Esophagus squamous epithelium (tissue), 5 donors: Measurements from ENCODE around the gene GPX3. TPM values are rescaled to one million over a fixed set of nuclear protein-coding genes. Genes with fewer than 3 reads are reported as not detected.

Source experiments
- DNase-seq: peaks from one replicate; lab custom pipeline; 2025; lab: John Stamatoyannopoulos, UW
- H3K27ac ChIP-seq, 4 donors: fragments of 200-600 bp; sonication (generic); one replicate each; pipeline ENCODE4 v1.5.1; 2016 to 2019; ENCODE audit warnings: mild to moderate bottlenecking in 1 of 4
- H3K27me3 ChIP-seq, 4 donors: fragments of 200-600 bp; sonication (generic); 1 replicate in 3 of 4; 2 replicates in 1 of 4; pipeline versions ENCODE4 v1.5.1 to v1.6.0; 2017 to 2021; ENCODE audit warnings: antibody characterized with exemption in 1 of 4
- H3K36me3 ChIP-seq, 3 donors: fragments of 200-600 bp; sonication (generic); one replicate each; pipeline ENCODE4 v1.5.1; 2016 to 2019
- H3K4me1 ChIP-seq, 3 donors: fragments of 200-600 bp; sonication (generic); one replicate each; pipeline ENCODE4 v1.5.1; 2017 to 2019
- H3K4me3 ChIP-seq, 4 donors: fragments of 200-600 bp; sonication (generic); 1 replicate in 3 of 4; 2 replicates in 1 of 4; pipeline ENCODE4 v1.5.1; 2016 to 2019; ENCODE audit warnings: mild to moderate bottlenecking in 2 of 4, moderate library complexity in 1 of 4
- H3K9me3 ChIP-seq, 3 donors: fragments of 200-600 bp; sonication (generic); one replicate each; pipeline ENCODE4 v1.5.1; 2016 to 2019
- POLR2A ChIP-seq, 4 donors: fragments of 450-650 bp; IDR thresholded peaks; one replicate each; pipeline ENCODE4 v1.6.1; 2017; ENCODE audit warnings: antibody characterized with exemption in 4 of 4, mild to moderate bottlenecking in 4 of 4, moderate library complexity in 3 of 4
- WGBS, 2 donors: methylation state at CpG; one replicate each; pipeline ENCODE4 v1.1.5; 2018; 5-methylcytosine and 5-hydroxymethylcytosine counted together
- intact Hi-C: fragments of 100-400 bp; cut with DNase I; formaldehyde crosslinking; loops from one replicate; pipeline ENCODE4 v1.15.0; 2022
- total RNA-seq, 4 donors: library from RNA; depleted of rRNA; stranded (reverse); fragments of >200 nt; gene quantifications; one replicate each; pipeline ENCODE4 v1.1.0, GENCODE V29; 2016
- TF ChIP-seq, protein P1 (sequence below), 6 experiments: fragments of 450-650 bp in 4 of 6; fragments of 200-600 bp in 2 of 6; sonication (generic) in 2 of 6; IDR thresholded peaks; one replicate each; pipeline ENCODE4 v1.5.1; 2016 to 2019; ENCODE audit warnings: antibody characterized with exemption in 6 of 6, mild to moderate bottlenecking in 4 of 6, moderate library complexity in 4 of 6
- donor health status: DM: yes; HTN: yes; CAD: no.

Gene GPX3
- total RNA-seq, 4 donors from 2014 or later = 166 to 1,028 (median 489) TPM

DNA sequence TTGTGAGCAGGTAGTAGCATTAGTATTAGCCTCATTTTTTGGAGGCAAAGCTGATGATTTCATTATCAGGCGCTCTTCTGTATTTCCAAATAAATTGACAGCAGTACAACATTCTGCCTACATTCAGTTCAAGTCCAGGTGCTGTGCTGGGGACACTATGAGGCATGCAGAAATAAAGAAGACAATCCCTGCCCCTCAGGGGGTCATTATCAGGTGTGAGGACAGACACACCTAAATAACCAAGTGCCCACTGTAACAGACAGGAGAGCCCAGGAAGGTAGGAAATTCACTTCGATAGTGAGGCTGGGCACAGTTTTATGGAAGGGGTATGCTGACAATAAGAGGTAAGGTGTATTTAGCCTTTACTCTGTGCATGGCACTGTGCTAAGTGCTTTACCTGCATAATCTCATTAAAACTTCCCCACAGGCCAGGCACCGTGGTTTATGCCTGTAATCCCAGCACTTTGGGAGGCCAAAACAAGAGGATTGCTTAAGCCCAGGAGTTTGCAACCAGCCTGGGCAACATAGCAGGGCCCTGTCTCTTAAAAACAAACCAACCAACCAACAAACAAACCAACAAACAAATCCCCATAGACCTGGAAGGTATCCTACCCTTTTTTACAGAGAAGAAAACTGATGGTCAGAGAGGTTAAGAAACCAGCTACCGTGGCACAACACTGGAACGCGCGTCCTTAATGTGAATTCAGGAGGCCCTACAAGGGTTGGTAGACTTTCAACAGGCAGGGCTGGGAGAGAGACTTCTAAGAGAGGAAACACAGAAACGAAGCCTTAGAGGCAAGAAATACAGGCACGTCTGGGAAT is 17.5 kb upstream of the GPX3 start:
- Histone ChIP-seq H3K36me3 (no peaks in the 10 kb centered on the region), H3K27ac (peak overlapping the region; percentile 28 to 87 (median 68)), H3K9me3 (no peaks in the 10 kb centered on the region), H3K27me3 (no peaks in the 10 kb centered on the region), H3K4me1 (peaks cover 9 to 67% (median 33%) of the 10 kb centered on the region in 3 donors), H3K4me3 (no peak overlapping the region)
- no peak for DNase-seq
- intact Hi-C loops = loop anchor here (5.0 kb wide), 1 partner anchor 109 kb away; no protein-coding TSS in a partner anchor
- 75 to 77% methylated on average over 9 of the region's 9 CpGs for WGBS, 2 donors
- TF ChIP-seq POLR2A (IDR thresholded peaks at IDR 0.05) = no peak
- TF ChIP-seq, protein P1, sequence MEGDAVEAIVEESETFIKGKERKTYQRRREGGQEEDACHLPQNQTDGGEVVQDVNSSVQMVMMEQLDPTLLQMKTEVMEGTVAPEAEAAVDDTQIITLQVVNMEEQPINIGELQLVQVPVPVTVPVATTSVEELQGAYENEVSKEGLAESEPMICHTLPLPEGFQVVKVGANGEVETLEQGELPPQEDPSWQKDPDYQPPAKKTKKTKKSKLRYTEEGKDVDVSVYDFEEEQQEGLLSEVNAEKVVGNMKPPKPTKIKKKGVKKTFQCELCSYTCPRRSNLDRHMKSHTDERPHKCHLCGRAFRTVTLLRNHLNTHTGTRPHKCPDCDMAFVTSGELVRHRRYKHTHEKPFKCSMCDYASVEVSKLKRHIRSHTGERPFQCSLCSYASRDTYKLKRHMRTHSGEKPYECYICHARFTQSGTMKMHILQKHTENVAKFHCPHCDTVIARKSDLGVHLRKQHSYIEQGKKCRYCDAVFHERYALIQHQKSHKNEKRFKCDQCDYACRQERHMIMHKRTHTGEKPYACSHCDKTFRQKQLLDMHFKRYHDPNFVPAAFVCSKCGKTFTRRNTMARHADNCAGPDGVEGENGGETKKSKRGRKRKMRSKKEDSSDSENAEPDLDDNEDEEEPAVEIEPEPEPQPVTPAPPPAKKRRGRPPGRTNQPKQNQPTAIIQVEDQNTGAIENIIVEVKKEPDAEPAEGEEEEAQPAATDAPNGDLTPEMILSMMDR (IDR thresholded peaks at IDR 0.05) = no peak

DNA sequence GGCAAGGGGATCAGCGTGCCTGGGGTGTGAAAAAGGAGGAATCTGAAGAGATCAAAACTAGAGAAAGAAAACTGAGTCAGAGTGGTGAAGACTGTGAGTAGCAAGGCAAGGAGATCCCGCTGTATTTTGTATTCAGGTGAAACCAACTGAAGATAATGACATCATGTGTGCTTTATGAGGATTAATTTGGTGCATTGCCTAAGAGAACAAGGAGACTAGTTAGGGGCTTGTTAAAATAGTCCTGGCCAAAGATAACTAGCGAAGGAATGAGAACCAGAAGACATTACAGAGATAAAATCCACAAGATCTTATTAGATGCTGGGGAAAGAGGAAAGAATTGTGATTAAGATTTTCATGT is 16.9 kb upstream of the GPX3 start:
- no peak for DNase-seq
- intact Hi-C loops = loop anchor here (5.0 kb wide), 1 partner anchor 109 kb away; no protein-coding TSS in a partner anchor
- no peak for TF ChIP-seq POLR2A (IDR thresholded peaks at IDR 0.05)
- TF ChIP-seq, protein P1 (IDR thresholded peaks at IDR 0.05) = no peak
- Histone ChIP-seq H3K4me1 (peaks cover 10 to 72% (median 37%) of the 10 kb centered on the region in 3 donors), H3K9me3 (no peaks in the 10 kb centered on the region), H3K36me3 (no peaks in the 10 kb centered on the region), H3K27me3 (no peaks in the 10 kb centered on the region), H3K27ac (peak overlapping the region; percentile 28 to 87 (median 68)), H3K4me3 (no peak overlapping the region)
- WGBS, 2 donors = 76 to 77% methylated on average over 3 of the region's 3 CpGs

DNA sequence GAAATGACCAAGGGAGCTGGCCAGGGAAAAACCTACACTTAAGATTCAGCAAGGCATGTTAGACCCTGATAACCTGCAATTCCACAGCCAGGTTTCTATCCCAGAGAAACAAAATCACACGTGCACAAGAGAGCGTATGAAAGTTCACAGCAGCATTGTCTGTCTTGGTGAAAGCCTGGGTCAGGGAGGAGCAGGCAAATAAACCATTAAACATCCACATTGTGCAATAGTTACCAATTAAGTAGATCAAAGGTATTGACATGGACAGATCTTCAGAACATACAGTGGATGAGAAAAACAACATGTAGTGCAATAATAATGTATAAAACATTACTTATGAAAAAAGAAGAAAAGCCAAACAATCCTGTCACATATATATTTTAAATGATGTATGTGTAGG is 15.9 kb upstream of the GPX3 start:
- WGBS, 2 donors = 81 to 91% methylated on average over 2 of the region's 2 CpGs
- Histone ChIP-seq H3K9me3 (no peaks in the 10 kb centered on the region), H3K27ac (peak overlapping the region; percentile 28 to 93 (median 78)), H3K27me3 (no peaks in the 10 kb centered on the region), H3K4me3 (no peak overlapping the region), H3K36me3 (no peaks in the 10 kb centered on the region), H3K4me1 (peaks cover 10 to 75% (median 37%) of the 10 kb centered on the region in 3 donors)
- intact Hi-C loops = loop anchor here (5.0 kb wide), 1 partner anchor 108 kb away; no protein-coding TSS in a partner anchor
- TF ChIP-seq, protein P1 (IDR thresholded peaks at IDR 0.05) = no peak
- TF ChIP-seq POLR2A (IDR thresholded peaks at IDR 0.05) = no peak
- DNase-seq = no peak

DNA sequence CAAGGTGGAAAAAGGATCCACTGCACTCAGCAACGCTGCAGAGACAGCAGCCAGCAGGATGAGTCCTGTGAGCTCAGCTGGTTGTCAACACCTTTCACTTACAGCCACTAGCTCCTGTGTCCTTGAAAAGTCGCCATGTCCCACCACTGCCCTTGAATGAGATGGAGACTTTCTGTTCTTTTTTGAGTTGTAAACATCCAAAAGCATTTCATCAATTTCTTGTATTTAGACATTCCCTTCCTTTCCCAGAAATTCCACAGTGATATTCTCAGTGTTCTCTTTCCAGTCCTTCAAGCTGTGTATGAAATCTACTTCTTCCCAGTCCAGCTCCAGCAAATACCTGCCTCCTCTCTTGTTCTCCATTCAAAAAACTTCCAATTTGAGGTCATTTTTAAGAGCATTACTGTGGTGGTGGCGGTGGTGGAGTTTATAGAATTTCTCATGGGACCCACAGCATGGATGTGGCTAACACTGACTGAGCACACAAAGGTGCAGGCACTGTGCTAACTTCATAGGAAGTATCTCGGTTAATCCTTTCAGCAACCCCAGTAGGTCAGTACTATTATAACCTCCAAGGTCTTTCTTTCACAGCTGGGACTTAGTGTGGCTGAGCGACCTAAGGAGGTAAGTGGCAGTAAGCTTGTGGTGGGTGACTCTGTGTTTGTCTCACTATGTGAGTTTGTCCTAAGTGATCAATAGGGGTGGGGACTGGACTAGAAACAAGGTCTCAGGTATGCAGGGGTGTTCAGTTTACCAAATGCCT is 15.0 kb upstream of the GPX3 start:
- H3K27me3 ChIP-seq = no peaks in the 10 kb centered on the region
- no peak for DNase-seq
- WGBS, 2 donors = 57 to 67% methylated on average over 5 of the region's 5 CpGs
- TF ChIP-seq, protein P1 (IDR thresholded peaks at IDR 0.05) = no peak
- TF ChIP-seq POLR2A (IDR thresholded peaks at IDR 0.05) = no peak
- peak overlapping the region; percentile 64 to 93 (median 78) for H3K27ac ChIP-seq
- no peaks in the 10 kb centered on the region for H3K36me3 ChIP-seq
- no peaks in the 10 kb centered on the region for H3K9me3 ChIP-seq
- H3K4me1 ChIP-seq = peaks cover 10 to 66% (median 31%) of the 10 kb centered on the region in 3 donors
- intact Hi-C loops = no loop called here
- peak overlapping the region in 1 of 4 donors; percentile 31 for H3K4me3 ChIP-seq
